ENCODE measurements around the gene GNPDA2.

GRCh38 chr4:44684648-44685047 is 41.7 kb downstream of the GNPDA2 start:
- TF ChIP-seq CTCF (IDR thresholded peaks at IDR 0.05; ENCODE audit: low read depth, low read length, poor library complexity, severe bottlenecking), result no peak
- TF ChIP-seq EZH2phosphoT487 (IDR thresholded peaks at IDR 0.05; ENCODE audit: borderline replicate concordance, low read length), result no peak
